Body of pancreas (tissue), 4 donors: ENCODE measurements around the gene CASP3. TPM values are rescaled to one million over a fixed set of nuclear protein-coding genes. Genes with fewer than 3 reads are reported as not detected.
A peak's percentile ranks its signal among the peaks of the same experiment; 100 is the strongest.
"Not testable (repeated sequence)": the region's sequence is repeated elsewhere in the genome, so short reads cannot be mapped to it uniquely, and the experiment has no call there.

Experiments used
- ATAC-seq: fragments of 150-250 bp; one replicate; pipeline ENCODE4 v1.9.1; 2016
- DNase-seq, 4 donors: peaks; one replicate each; pipeline ENCODE4 v3.0.0-alpha.2; 2019
- H3K27ac ChIP-seq, 4 donors: fragments of 200-600 bp; sonication (generic); 1 replicate in 3 of 4; 2 replicates in 1 of 4; pipeline versions ENCODE4 v1.5.1 to v1.6.1; 2016 to 2019; ENCODE audit warnings: mild to moderate bottlenecking in 1 of 4, mixed read lengths in 1 of 4, moderate library complexity in 1 of 4
- H3K27me3 ChIP-seq, 2 donors: fragments of 200-600 bp; sonication (generic); one replicate each; pipeline ENCODE4 v1.6.0; 2016; ENCODE audit warnings: mild to moderate bottlenecking in 1 of 2
- H3K36me3 ChIP-seq, 2 donors: fragments of 200-600 bp; sonication (generic); replicated peaks in 1 of 2; 2 replicates each; pipeline ENCODE4 v1.5.1; 2016; ENCODE audit warnings: low read depth in 2 of 2; ENCODE audit not compliant: insufficient read depth in 1 of 2
- H3K4me1 ChIP-seq: fragments of 200-600 bp; sonication (generic); one replicate; pipeline ENCODE4 v1.6.0; 2016
- H3K4me3 ChIP-seq, 2 donors: fragments of 200-600 bp; sonication (generic); 1 replicate in 1 of 2; 2 replicates in 1 of 2; pipeline ENCODE4 v1.5.1; 2016 to 2019
- H3K9me3 ChIP-seq, 3 donors: fragments of 200-600 bp; sonication (generic); 1 replicate in 2 of 3; 2 replicates in 1 of 3; pipeline ENCODE4 v1.5.1; 2016
- POLR2A ChIP-seq, 3 donors: fragments of 450-650 bp; IDR thresholded peaks; one replicate each; pipeline ENCODE4 v1.6.1; 2016; ENCODE audit warnings: antibody characterized with exemption in 3 of 3, mild to moderate bottlenecking in 2 of 3
- WGBS, 2 donors: methylation state at CpG; one replicate each; pipeline ENCODE4 v1.1.5; 2017; 5-methylcytosine and 5-hydroxymethylcytosine counted together
- intact Hi-C: fragments of 100-400 bp; cut with DNase I; formaldehyde crosslinking; loops from one replicate; pipeline ENCODE4 v1.15.1; 2023
- total RNA-seq, 2 donors: library from RNA; depleted of rRNA; stranded (reverse); fragments of >200 nt; gene quantifications; one replicate each; pipeline ENCODE4 v1.1.0, GENCODE V29; 2016
- TF ChIP-seq, protein P1 (sequence below), 7 experiments: fragments of 450-650 bp in 4 of 7; fragments of 200-600 bp in 3 of 7; sonication (generic) in 3 of 7; IDR thresholded peaks; one replicate each; pipeline ENCODE4 v1.5.1; 2016 to 2019; ENCODE audit warnings: antibody characterized with exemption in 7 of 7

The CASP3 gene
- total RNA-seq, 2 donors from 2014 or later = 4.9 to 6.5 TPM

DNA sequence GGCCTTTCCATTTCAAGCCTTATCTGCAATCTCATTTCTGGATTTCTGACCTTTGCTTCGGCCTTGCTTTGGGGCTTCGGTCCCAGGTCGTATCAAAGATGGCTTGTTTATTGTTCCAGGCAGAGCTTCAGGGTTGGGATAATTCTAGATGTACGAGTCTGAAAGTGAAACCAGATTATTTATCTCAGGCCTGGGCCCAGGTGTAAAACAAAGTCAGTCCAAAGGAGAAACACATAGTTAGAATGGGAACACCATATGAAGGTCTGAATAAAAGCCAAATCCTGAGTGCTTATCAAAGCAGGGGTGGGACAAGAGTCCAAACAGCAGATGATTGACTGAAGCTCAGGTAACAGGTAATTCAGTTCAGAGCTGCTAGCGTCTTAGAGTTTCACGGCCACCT lies 17.4 kb upstream of the CASP3 start:
- WGBS, 2 donors = 40 to 50% methylated on average over 6 of the region's 6 CpGs
- ATAC-seq (peak; percentile 78), DNase-seq (peak in 2 of 4 donors; percentile 38 to 42)
- H3K9me3 ChIP-seq = no peaks in the 10 kb centered on the region
- intact Hi-C loops = no loop called here
- peak overlapping the region in 3 of 4 donors; percentile 57 to 63 (median 61) for H3K27ac ChIP-seq
- no peaks in the 10 kb centered on the region for H3K36me3 ChIP-seq
- TF ChIP-seq, protein P1, sequence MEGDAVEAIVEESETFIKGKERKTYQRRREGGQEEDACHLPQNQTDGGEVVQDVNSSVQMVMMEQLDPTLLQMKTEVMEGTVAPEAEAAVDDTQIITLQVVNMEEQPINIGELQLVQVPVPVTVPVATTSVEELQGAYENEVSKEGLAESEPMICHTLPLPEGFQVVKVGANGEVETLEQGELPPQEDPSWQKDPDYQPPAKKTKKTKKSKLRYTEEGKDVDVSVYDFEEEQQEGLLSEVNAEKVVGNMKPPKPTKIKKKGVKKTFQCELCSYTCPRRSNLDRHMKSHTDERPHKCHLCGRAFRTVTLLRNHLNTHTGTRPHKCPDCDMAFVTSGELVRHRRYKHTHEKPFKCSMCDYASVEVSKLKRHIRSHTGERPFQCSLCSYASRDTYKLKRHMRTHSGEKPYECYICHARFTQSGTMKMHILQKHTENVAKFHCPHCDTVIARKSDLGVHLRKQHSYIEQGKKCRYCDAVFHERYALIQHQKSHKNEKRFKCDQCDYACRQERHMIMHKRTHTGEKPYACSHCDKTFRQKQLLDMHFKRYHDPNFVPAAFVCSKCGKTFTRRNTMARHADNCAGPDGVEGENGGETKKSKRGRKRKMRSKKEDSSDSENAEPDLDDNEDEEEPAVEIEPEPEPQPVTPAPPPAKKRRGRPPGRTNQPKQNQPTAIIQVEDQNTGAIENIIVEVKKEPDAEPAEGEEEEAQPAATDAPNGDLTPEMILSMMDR (IDR thresholded peaks at IDR 0.05) = no peak
- no peak for TF ChIP-seq POLR2A (IDR thresholded peaks at IDR 0.05)
- H3K4me3 ChIP-seq = no peak overlapping the region
- H3K4me1 ChIP-seq = peaks cover 7% of the 10 kb centered on the region
- H3K27me3 ChIP-seq = no peaks in the 10 kb centered on the region

GRCh38 chr4:184664445-184665210 lies 15.4 kb upstream of the CASP3 start:
- ATAC-seq (no peak), DNase-seq (no peak)
- no peak overlapping the region for H3K27ac ChIP-seq
- intact Hi-C loops = no loop called here
- TF ChIP-seq POLR2A (IDR thresholded peaks at IDR 0.05) = no peak
- TF ChIP-seq, protein P1 (IDR thresholded peaks at IDR 0.05) = no peak
- H3K9me3 ChIP-seq = no peaks in the 10 kb centered on the region
- WGBS, 2 donors = 65 to 70% methylated on average over 6 of the region's 6 CpGs
- no peaks in the 10 kb centered on the region for H3K27me3 ChIP-seq
- H3K36me3 ChIP-seq = no peaks in the 10 kb centered on the region
- no peak overlapping the region for H3K4me3 ChIP-seq
- H3K4me1 ChIP-seq = peaks cover 7% of the 10 kb centered on the region

DNA sequence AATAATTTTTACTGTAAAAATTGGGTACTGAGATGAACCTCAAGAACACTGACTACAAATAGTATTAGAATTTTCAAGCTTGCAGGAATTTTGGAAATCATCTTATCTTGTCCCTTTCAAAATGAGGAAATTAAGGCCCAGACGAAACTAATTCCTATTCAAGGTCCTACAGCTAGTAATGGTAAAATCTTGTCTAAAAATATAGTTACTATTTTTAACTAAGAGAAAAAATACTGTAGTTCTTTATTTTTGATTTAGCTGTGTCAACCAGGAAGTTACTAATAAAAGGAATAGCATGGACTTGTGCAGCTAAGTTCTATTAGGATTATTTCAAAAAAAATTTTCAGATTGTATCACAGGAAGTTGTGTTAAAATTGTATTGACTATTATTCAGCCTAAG lies 13.0 kb upstream of the CASP3 start:
- H3K9me3 ChIP-seq = no peaks in the 10 kb centered on the region
- peaks cover 5% of the 10 kb centered on the region for H3K4me1 ChIP-seq
- H3K27me3 ChIP-seq = no peaks in the 10 kb centered on the region
- H3K4me3 ChIP-seq = no peak overlapping the region
- no peak for ATAC-seq
- peaks cover 0 to 2% of the 10 kb centered on the region in 2 donors for H3K36me3 ChIP-seq
- no peak for DNase-seq
- H3K27ac ChIP-seq = no peak overlapping the region
- TF ChIP-seq, protein P1 (IDR thresholded peaks at IDR 0.05) = no peak
- no peak for TF ChIP-seq POLR2A (IDR thresholded peaks at IDR 0.05)
- intact Hi-C loops = no loop called here
- 71 to 88% methylated on average over 1 of the region's 1 CpG for WGBS, 2 donors

- intact Hi-C loops = no loop called here
- H3K27ac ChIP-seq = no peak overlapping the region
- DNase-seq (no peak), ATAC-seq (no peak)
- no peaks in the 10 kb centered on the region for H3K4me1 ChIP-seq
- TF ChIP-seq POLR2A (IDR thresholded peaks at IDR 0.05) = no peak
- no peaks in the 10 kb centered on the region for H3K9me3 ChIP-seq
- no peaks in the 10 kb centered on the region for H3K27me3 ChIP-seq
- H3K36me3 ChIP-seq = peaks cover 0 to 2% of the 10 kb centered on the region in 2 donors
- H3K4me3 ChIP-seq = no peak overlapping the region
Measured at GRCh38 chr4:184660978-184661377, 11.7 kb upstream of the CASP3 start.

GRCh38 chr4:184657820-184658219 lies 8.6 kb upstream of the CASP3 start:
- H3K27ac ChIP-seq, H3K4me3 ChIP-seq, ATAC-seq, H3K27me3 ChIP-seq, H3K9me3 ChIP-seq, DNase-seq, H3K36me3 ChIP-seq, H3K4me1 ChIP-seq, intact Hi-C loops: not testable (repeated sequence)
- 95 to 98% methylated on average over 9 of the region's 9 CpGs for WGBS, 2 donors

DNA sequence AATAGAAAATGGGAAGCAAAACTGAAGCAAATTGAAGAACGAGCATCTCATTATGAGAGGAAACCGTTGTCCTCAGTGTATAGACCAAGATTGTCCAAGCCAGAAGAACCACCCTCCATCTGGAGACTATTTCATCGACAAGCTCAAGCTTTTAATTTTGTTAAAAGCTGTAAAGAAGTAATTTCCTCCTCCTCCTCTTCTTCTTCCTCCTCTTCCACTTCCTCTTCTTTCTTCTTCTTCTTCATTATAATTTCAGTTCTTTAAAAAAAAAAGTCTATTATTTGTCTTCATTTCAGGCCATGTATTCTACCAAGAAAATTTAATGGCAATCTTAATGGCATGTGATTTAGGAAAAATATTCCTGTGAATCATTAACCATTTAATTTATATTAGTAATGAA lies 7.9 kb upstream of the CASP3 start:
- no peaks in the 10 kb centered on the region for H3K27me3 ChIP-seq
- no peak overlapping the region for H3K27ac ChIP-seq
- WGBS, 2 donors = 77 to 90% methylated on average over 3 of the region's 3 CpGs
- no peaks in the 10 kb centered on the region for H3K4me1 ChIP-seq
- H3K9me3 ChIP-seq = no peaks in the 10 kb centered on the region
- no peak for TF ChIP-seq POLR2A (IDR thresholded peaks at IDR 0.05)
- TF ChIP-seq, protein P1 (IDR thresholded peaks at IDR 0.05) = no peak
- H3K36me3 ChIP-seq = peaks cover 0 to 2% of the 10 kb centered on the region in 2 donors
- intact Hi-C loops = no loop called here
- H3K4me3 ChIP-seq = no peak overlapping the region
- DNase-seq = no peak
- no peak for ATAC-seq
